SIG-M5 treated with dmso at 0.1 percent for 504 hours (cell line): ENCODE measurements around the gene PCYOX1L.

Source experiments
- DNase-seq: peaks from one replicate; lab custom pipeline; 2025; ENCODE audit not compliant: unreplicated experiment; lab: John Stamatoyannopoulos, UW

The PCYOX1L gene

DNA sequence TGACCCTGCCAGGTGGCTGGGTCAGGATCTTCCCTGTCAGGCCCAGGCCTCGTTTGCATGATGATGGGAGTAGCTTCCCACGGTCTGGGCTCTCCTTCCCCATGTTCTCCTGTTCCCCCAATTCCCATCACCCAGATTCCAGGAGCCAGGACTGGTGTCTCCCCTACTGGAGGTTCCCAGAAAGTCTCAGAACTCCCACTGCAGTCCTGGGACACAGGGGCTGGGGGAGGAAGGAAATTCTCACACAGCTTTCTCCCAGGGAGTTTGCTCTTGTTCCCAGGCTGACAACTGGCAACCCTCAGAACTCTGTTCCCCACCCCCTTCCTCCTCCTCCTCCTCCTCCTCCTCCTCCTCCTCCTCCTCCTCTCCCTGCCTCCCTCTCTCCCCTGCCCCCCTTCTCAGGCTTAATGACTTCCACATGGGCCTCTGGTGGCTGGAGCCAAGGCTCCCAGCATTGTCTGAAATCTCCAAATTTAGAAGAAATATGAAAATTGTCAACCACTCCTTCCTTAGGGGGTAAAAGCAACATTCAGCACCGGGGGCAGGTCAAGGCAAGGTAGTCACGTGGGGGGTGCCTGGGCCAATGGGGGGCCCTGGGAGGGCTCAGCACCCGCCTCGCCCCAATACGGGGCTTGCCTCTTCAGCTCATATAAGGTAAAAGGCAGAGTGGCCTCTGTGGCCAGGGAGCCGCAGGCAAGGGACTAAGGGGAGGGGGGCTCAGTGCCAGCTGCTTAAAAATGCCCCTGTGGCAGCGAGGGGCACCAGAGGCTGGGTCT lies 48.5 kb downstream of the PCYOX1L start:
- DNase-seq: no peak

DNA sequence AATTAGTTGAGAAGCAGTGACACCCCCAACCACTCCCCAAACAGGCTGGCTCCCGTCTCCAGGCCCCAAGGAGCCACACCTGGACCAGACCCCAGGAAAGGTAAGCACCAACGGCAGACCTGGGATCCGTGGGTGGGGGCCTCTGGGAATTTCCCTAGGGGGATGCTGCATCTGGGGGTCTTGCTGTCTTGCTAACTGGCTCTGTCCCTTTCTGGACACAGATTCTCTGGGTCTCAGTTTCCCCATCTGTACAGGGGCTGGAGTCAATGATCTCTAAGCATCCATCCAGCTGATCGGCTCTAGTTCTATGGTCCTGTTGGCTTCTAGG lies 49.1 kb downstream of the PCYOX1L start:
- no peak for DNase-seq

DNA sequence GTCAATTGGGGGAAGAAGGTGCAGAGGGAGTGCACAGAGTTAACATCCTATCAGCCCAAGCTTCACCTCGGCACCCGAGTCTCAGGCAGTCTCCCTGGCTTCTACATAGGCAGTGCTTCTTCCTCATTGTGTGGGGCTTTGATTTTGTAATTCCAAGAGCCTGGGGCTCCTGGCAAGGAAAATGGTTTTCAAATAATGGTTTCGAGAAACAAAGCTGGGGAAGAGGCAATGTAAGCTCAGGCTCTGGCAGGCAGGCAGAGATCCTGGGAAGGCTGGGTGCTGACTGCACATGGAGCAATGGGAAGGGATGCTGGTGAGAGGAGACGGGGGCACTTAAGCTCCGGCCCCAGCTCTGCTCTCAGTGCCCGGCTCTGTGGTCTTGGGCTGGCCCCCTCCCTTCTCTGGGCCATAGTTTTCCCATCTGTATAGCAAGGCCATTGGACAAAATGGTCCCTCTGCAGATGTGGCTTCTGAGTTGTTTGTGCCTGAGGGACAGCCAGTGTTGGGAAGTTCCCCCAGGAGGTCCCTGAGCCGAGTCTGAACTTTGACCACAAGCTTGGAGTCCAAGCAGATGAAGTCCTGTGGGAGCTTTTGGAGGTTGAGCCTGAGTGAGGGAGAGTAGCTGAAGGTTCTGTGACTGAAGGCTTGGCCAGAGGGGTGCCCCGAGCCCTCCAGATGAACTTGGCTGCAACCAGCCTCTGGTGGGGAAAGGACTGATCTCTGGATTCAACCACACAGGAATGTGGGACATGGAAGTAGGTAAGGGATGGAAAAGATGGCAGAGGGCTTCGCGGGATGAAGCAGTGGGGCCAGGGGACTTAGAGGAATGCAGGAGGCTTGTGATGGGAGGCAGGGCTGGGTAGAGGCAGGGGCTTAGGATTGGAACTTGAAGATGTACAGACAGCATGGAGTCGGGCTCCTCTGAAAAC lies 49.7 kb downstream of the PCYOX1L start:
- no peak for DNase-seq

DNA sequence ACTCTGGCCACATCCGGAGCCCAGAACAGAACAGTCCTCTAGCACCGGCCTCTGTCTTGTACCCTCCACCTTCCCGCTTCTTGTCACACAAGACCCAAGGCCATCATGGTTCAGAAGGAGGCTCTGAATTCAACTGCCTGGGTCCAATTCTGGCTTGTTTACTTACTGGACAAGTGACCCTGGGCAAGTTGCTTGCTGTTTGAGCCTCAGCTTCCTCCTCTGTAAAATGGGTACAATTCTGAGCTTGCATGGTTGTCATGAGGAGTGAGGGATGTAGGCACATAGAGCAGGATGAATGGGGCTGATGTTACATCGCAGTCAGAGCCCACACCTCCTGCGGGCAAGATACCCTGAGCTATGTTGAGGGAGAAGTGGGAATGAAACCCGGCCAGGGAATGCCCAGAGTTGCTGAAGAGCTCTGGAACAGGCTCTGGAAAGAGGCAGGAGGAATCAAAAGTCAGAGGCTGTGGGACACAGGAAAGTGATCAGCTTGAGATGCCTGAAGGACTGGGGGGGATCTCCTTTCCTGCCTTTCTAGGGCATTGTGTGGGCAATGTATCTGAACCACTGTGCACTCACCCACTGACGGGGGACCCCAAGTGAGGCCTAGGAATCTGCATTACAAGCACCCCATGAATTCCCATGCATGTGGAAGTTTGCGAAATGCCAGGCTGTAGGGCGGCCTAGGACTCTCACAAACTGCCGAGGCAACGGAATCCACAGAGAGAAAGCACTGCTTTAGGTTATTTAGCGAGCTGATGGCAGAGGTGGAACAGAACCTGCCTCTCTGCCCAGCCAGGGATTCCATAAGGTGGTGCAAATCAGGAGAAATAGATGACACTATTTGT lies 50.6 kb downstream of the PCYOX1L start:
- no peak for DNase-seq

DNA sequence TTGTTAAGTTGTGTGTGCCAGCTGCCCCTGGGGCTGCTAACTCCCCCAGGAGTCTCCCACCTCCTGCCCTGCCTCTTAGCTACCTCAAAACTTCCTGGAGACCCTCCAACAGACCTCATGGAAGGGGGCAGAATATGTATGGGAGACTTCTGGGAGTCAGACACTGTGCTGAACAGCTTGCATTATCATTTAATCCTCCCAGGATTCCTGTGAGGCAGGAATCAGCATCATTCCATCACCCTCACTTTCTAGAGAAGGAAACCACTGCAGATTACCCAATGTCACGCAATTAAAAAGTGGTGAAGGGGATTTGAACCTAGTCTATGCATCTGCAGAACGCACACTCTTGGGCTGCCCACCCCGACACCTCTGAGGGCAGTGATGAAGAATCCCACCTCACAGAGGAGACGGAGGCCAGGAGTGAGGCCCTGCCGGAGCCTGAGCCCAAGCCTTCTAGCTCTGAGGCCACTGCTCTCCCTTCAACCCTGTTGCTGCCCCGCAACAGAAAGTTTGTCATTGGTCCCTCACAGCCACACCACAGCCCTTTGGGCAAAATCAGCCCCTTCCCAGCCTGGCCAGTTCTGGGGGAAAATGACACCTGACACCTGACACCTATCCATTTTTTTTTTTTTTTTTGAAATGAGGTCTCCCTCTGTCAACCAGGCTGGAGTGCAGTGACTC lies 51.6 kb downstream of the PCYOX1L start:
- no peak for DNase-seq

DNA sequence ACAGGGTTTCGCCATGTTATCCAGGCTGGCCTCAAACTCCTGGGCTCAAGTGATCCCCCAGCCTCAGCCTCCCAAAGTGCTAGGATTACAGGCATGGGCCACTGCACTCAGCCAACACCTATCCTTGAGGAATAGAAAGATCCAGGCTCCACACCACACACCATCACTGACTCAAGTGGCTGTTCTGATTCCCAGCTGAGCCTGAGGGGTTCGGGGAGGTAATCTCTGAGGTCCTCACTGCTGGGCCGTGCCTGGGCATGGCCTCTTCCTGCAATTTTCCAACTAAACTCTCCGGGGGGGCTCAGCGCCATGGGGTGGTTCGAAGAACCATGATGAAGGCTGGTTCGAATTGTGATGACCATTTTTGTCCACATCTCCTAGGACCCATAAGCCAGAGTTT lies 52.2 kb downstream of the PCYOX1L start:
- DNase-seq: no peak

DNA sequence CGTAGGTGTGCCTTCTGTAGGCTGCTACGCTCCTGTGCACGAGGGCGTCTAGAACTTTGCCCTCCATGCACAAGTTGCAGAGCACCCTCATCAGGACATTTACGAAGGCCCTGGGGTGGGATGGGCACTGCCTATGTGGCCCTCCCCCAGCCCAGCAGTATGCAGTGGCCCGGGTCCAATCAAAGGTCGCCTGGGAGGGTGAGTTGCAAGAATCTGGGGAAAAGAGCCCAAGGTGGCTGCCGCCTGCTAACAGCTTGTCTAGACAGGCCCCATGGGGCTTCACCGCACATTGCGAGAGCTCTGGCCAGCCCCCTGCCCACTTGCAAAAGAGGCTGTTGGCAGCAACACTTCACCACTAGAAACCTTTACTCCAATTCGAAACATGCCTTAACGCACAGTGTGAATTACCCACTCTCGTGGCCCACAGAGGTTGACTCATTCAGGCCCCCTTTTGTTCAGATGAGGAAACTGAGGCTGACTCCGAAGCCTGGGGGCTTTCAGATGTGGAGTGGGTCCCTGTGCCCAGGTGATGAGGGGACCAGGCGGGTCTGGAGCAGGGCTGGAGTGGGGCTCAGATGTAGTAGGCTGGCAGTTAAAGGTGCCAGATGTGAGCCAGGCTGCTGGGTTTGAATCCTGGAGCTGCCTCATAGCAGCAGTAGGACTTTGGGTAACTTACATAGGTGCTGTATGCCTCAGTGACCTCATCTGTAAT lies 53.0 kb downstream of the PCYOX1L start:
- no peak for DNase-seq

DNA sequence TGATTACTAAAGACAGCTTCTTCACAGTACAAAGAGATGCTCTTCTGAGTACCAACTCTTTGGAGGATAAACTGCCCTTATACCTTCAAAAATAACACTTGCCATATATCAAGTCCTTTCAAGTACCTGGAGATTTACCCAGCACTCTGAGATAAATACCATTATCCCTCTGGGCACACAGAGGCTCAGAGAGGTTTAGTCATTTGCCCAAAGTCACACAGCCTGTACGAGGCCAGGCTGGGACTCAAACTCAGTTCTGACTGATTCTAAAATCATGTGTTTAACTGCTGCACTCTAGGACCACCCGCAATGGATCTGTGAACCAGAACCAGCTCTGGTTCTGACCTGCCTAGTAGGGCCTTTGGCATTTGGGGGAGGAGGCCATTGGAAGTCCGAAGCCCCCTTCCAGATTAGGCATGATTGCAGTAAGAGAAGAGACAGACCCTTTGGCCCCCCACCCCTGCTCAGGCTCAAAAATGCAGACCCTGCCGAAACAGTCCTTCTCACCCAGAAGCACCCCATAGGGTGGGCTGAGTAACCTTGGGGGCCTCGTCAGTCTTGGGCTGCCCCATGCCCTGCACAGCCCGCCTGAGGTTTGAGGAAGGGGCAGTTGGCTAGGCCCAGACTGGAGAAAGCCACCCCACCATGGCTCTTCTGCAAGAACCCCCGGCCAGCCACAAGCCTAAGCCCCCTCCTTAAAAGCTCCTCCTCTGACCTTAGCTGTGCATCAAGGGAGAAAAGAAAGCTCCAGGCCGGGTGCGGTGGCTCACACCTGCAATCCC lies 54.1 kb downstream of the PCYOX1L start:
- no peak for DNase-seq

DNA sequence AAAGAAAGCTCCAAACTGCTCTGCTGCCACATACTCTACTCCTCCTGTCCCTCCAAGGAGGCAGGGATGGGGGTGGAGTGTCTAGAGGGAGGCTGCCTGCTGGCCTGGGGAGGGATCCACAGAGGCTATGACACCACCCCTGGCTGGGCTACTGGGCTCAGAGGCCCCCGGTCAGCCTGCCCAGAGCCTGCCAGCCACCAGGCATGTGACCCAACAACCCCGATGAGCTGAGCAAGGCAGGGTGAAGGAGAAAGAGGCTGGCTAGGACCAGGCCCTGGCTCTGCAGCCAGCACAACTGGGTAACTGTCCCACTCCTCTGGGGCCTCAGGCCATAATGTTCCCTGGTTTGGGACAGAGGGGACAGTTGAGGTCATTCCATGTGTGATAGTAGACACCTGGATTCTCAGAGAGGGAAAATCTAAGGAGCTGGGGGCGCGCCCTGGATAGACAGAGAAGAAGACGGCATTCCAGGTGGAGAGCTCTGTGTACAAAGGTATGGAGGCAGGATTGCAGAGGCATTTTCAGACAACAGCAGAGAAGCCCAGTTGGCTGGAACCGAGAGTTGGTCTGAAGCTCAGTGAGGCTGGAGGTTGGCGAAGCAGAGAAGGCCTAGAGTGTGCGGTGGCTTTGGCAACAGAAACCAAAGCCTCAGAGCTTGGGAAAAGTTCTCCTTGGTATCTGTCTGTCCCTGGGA lies 55.1 kb downstream of the PCYOX1L start:
- no peak for DNase-seq

DNA sequence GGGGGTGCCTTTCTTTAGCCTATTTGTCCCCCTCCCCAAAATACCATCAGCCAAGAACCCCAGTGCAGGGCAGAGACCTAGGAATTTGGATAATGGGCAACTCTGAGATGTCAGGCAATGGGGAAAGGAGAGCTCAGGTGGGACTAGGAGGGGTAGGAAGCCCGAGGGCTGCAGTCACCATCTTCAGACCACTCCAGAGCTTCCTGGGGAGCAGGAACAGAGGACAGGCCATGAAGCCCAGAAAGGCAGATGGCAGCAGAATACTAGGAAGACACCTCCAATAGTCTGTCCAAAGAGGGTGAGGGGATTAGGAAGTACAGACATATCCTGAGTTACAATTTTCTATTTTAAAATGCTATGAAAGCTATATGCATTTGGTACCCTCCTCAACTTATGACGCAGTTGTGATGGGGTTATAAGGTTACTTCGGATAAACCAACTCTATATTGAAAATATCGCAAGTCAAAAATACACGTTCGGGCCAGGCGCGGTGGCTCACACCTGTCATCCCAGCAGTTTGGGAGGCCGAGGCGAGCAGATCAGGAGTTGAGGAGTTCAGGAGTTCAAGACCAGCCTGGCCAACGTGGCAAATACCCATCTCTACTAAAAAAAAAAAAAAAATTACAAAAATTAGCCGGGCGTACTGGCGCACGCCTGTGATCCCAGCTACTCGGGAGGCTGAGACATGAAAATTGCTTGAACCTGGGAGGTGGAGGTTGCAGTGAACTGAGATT lies 55.8 kb downstream of the PCYOX1L start:
- DNase-seq: no peak

DNA sequence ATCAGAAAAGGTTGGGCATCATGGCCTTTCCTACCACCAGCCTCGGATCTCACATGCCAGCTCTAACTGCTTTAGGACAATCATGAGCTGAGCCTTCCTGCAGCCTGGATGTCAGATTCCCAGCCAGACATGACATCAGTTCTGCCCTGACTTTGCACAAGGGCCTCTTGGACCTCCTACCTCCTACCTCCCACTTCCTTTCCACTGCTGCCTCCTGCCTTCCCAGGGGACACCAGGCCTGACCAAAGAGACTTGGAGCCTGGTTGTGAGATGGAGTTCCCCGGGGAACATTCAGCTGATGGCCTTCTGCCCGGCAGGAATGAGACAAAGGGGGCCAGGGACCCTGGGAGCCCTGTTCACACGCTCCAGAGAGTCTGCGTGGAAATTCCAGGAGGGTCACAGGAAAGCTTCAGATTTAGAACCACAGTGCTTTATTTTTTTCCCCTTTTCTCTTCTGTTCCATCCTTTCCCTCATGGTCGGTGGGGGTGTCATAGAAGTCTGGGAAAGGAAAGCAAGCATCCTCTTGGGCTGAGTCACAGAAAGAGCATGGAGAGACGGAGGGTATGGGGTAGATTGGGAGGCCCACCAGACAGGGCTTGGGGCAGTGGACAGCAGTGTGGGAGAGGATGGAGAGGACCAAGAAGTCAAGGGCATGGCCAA lies 56.7 kb downstream of the PCYOX1L start:
- DNase-seq: no peak

DNA sequence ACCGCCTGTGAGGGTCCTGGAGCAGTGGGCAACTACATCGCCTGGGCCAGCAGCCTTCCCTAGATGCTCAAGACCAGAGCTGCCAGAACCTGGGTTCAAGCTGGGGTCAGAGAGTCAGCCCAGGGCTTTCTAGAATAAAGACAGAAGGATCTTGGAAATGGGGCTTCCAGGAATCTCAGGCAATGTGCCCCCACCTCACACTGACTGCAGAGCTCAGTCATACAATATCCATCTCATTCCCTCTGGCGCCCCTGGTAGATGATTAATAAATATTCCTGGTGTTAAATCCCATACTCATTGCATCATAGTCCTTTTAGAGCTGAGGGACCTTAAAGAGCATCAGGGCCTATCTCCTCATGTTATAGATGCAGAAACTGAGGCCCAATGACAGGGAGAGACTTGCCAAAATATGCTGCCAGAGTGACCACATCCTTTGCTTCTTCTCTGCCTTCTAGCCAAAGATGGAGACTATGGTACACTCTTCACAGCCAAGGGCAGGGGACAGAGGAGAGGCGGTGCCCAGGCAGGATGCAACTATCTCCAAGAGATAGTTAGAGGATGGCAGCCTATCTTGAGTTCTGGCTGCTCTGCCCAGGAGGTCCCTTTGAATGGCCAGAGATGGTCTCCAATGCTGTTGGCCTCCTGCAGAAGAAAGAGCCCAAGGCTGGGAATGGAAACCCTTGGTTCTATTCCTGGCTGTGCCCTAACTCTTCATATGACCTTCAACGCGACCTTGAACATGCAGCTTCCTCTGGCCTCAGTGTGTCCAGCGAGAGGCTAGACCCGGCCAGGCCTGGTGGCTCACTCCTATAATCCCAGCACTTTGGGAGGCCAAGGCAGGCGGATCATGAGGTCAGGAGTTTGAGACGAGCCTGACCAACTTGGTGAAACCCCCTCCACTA lies 57.5 kb downstream of the PCYOX1L start:
- DNase-seq: no peak

DNA sequence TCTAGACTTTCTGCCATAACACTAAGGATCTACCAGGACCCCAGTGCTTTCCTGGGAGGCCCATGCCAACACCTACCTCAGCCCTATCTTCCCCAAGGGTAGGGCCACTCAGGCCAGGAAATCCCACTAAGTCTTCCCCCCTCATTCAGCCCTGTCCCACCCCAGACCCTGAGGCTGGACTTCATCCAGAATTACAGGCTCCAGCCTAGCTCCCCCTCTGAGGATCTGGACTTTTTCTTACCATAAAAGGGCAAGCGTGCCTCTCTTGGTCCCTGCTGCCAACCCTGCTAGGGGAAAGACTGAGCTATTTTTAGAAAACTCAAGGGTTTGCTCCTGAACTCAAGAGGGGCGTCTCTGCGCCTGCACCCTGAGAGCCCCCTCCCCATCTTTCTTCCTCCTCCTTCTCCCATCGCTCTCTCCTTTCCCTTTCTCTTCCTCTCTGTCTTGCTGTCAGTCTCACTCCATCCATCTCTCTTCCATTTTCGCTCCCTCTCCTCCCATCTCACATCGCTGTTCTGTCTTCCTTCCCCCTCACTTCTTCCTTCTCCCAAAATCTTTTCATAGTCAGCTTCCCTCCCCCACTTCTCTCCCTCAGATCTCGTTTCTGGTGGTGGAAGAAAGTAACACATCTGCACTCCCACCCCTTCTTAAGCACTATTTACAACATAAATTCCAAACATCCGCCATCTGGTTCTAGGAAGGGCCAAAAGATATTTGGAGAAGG lies 59.3 kb downstream of the PCYOX1L start:
- DNase-seq: no peak

DNA sequence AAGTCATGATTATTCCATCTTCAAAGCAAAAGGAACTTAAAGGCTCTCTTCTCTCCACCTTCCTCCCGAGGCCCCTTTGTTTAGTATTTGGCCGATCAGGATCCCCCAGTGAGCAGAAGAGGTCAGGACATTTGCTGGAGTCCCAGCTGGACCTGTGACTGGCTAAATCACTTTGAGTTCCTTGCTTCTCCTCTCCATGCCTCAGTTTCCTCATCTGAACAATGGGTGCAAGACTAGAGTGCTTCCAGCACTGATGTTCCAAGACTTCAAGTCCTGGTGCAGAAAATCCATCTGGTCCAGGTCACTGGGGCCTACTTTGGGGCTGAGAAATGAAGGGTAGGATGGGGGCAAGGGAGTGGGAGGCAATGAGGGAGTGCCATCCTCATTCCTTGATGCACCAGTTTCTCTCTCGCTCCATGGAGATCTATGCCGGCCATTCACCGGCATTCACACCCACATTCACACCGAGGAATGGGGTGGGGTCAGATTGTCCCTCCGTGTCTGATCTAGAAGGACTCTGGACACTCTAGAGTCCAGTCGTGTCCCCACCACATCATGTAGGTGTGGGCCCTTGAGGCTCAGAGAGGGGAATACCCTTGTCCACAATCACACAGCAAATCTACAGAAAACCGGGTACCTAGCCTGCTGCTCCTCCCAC lies 60.0 kb downstream of the PCYOX1L start:
- no peak for DNase-seq

DNA sequence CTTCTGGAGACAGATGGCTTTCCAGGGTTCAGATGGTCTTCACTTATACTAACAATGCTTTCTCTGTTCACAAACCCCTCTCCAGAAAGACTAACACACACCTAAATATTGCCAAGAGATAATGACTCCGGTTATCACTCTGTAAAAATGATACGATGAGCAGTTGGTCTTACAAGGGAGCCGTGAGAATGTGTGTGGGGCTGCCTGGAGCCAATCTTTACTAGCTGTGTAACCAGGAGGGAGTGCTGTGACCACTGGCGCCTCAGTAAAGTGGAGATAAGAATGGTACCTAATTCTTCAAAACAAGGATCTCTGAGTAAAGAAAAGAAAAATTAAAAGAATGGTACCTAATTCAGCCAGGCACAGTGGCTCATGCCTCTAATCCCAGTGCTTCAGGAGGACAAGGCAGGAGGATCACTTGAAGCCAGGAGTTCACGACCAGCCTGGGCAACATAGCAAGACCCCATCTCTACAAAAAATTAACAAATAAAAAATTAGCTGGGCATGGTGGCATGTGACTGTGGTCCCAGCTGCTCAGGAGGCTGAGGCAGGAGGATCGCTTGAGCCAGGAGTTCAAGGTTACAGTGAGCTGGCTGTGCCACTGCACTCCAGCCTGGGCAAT lies 61.2 kb downstream of the PCYOX1L start:
- no peak for DNase-seq
